H1 (cell line): ENCODE results near the gene FKBP6. TPM values are rescaled to one million over a fixed set of nuclear protein-coding genes. Genes with fewer than 3 reads are reported as not detected.

ENCODE experiments used
- GABPA ChIP-seq: IDR thresholded peaks from 2 replicates; pipeline ENCODE4 v1.6.1; 2011; ENCODE audit warnings: mild to moderate bottlenecking, low read length, moderate library complexity, borderline replicate concordance; ENCODE audit not compliant: insufficient read depth
- polyA plus RNA-seq, 7 experiments: library from polyadenylated mRNA; depleted of rRNA in 3 of 7; stranded (reverse) in 5 of 7; unstranded in 2 of 7; fragments of >200 nt in 5 of 7; fragments of 200-250 nt in 2 of 7; gene quantifications; 1 replicate in 5 of 7; 2 replicates in 1 of 7; 4 replicates in 1 of 7; pipeline versions ENCODE4 v1.2.1 to v1.2.3, GENCODE V29; 2011 to 2013; ENCODE audit warnings: missing spikeins in 2 of 7, mixed read lengths in 2 of 7
- total RNA-seq: library from RNA; stranded (reverse); fragmentation: NEBNext Ultra II Directional; extraction: Animal tissue kit (Norgen Biotek cat#: 25700); gene quantifications from 2 replicates; pipeline ENCODE4 v1.2.1, GENCODE V29; 2021

The FKBP6 gene
- total and polyA plus RNA-seq, 2 of the 8 experiments (the other 6 are each of a cell fraction or from before 2014, with no cell fraction given): 0.14 to 0.19 TPM

GRCh38 chr7:73354196-73354595 is 26.2 kb downstream of the FKBP6 start (continued):
- no peak for TF ChIP-seq GABPA
- TF ChIP-seq, all 59 proteins: peak for 0
